HG03521 (cell line): ENCODE results near the gene MYO5A.
A peak's percentile ranks its signal among the peaks of the same experiment; 100 is the strongest.
"Not testable (repeated sequence)": the region's sequence is repeated elsewhere in the genome, so short reads cannot be mapped to it uniquely, and the experiment has no call there.

Experiments
- ATAC-seq: cut with Tn5 transposase; IDR thresholded peaks from one replicate; pipeline ENCODE4 v1.9.1; 2021; ENCODE audit warnings: mild to moderate bottlenecking, moderate library complexity; ENCODE audit not compliant: unreplicated experiment

The MYO5A gene

GRCh38 chr15:52466134-52466701 is 62.5 kb downstream of the MYO5A start:
- peak; percentile 95 for ATAC-seq

DNA sequence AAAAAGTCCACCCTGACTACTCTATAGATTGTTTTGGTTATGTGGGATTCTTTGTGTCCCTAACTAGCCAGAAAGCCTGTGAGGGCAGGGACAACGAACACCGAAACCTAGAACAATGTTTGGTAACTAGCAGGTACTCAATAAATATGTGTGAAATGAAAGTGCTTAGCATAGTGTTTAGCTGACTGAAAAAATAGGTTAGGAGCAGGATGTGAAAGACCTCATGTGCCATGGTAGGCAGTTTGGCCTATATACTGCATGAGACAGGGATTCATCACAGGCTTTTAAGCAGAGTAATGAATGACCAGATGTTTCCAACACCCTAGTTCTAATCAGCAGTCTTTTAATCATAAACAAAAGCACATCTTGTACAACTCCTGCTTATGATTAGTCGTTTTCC is 64.2 kb downstream of the MYO5A start:
- peak; percentile 49 for ATAC-seq

- ATAC-seq, result no peak
Observed at GRCh38 chr15:52464040-52464439, 64.6 kb downstream of the MYO5A start.

DNA sequence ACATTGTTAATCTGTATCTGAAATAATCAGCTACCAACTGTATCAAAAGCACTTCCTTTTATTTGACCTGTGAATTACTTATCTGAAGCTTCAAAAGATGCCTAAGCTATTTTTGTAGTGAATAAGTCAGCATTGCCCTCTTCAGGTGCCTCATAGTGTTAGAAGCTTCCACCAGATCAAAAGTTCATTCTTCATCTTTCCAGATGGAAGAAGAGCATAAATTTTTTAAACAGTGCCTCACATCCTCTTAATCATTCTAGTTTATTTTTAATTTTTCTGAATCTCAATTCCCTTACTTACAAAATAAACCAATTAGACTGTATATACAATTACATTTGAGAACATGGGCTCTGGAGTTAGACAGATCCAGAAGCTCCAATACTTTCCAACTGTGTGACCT is 65.0 kb downstream of the MYO5A start:
- ATAC-seq, result no peak

DNA sequence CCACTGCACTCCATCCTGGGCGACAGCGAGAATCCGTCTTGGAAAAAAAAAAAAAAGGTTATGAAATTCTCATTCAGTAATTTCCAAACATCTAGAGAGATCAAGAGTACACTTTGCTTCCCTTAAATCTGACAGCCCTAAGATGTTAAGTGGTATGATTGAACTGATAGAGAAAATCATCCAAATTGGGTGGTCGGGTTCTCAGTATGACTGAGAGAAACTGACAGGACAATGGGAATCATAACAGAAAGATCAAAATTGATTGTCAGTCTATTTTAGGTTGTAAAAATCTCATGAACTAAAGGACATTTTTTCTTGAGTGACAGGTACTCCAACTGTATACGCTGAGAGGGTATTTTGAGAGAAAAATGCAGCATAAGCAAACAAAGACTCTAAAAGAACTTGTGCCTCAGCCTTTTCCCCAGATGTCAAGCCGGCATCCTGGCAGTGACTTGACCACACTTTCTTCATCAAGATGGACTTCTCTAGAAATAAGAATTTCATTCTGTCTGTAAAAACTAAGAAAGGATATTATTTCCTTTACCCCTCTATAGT is 65.8 kb downstream of the MYO5A start:
- no peak for ATAC-seq

DNA sequence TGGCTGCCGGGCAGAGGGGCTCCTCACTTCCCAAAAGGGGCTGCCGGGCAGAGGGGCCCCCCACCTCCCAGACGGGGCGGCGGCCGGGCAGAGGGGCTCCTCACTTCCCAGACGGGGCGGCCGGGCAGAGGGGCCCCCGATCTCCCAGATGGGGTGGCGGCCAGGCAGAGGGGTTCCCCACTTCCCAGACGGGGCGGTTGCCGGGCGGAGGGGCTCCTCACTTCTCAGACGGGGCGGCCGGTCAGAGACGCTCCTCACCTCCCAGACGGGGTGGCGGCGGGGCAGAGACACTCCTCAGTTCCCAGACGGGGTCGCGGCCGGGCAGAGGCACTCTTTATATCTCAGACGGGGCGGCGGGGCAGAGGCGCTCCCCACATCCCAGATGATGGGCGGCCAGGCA is 69.0 kb downstream of the MYO5A start:
- not testable (repeated sequence) for ATAC-seq

- not testable (repeated sequence) for ATAC-seq
Observed at GRCh38 chr15:52459265-52459664, 69.4 kb downstream of the MYO5A start.

GRCh38 chr15:52448011-52448890 is 80.4 kb downstream of the MYO5A start:
- no peak for ATAC-seq

DNA sequence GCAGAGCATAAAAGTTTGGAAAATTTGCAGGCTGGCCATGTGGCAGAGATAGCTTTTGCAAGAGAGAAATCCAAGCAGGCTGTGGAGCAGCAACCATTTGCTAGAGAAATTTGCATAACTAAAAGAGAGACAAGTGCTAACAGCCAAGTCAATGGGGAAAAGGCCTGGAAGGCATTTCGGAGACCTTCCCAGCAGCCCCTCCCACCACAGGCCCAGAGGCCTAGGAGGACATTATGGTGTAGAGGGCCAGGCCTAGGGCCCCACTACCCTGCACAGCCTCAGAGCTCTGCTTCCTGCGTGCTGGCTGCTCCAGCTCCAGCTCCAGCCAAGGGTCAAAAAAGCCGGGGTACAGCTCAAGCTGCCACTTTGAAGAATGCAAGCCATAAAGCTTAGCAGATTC is 82.7 kb downstream of the MYO5A start:
- ATAC-seq, result no peak

- no peak for ATAC-seq
Observed at GRCh38 chr15:52445553-52445952, 83.1 kb downstream of the MYO5A start.

DNA sequence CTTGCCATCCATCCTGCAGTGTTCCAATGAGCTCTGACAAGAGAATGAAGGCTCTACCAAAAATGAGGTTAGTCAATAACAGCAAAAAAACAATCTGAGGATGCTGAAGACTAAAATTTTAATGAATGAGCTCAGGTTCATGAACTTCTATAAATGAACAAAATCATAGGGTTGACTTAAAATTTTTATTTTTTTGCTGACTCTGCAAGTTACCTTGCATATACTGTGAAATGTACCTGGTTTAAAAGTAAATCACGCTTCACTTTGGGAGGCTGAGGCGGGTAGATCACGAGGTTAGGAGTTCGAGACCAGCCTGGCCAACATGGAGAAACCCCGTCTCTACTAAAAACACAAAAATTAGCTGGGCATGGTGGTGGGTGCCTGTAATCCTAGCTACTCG is 85.5 kb downstream of the MYO5A start:
- ATAC-seq, result not testable (repeated sequence)

DNA sequence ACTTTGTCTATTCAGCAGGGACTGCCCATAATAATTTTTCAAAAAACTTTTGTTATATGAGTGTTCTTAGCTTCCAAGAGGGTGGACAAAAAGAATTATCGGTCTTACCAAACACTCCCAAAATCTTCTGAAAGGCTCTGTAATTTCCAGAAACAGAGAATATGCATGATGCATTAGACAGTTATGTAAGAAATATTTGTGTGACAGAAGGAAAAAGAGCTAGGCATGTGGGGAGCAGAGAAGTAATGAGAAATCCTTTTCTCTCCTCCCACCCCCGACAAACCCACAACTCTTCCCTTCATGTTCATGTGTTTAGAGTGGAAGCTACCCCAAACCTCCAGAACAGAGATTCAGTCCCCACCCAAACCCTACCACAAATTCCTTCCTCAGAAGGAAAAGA is 86.8 kb downstream of the MYO5A start:
- ATAC-seq, result no peak

DNA sequence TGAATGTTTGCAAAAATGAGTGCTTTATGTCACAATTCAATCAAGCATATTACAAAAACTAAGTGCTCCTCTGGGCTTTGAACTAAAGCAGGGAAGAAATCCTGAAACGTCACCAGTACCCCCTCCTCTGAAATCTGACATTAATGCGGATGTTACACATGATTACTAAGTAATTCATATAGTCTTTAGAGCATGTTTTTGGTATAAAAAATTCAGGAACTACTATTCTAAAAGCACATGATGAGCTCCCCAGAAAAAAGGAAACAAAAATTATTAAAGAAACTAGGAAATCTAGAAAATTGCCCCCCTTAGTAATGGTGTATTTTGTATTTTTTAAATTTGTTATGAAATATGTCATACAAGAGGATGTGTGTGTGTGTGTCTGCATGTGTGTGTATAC is 87.7 kb downstream of the MYO5A start:
- ATAC-seq, result no peak

DNA sequence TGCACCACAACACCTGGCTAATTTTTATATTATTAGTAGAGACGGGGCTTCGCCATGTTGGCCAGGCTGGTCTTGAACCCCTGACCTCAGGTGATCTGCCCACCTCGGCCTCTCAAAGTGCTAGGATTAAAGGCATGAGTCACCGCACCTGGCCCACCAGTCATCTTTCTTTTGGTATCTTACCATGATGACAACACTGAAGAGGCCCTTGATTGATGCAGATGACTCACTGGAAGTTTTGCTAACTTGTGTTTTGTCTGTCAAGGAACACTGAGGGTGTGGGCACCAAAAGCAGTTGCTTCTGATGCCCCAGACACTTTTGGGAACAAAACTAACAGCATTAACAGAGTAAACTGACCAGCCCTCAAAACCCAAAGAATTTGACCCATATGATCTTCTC is 88.3 kb downstream of the MYO5A start:
- no peak for ATAC-seq

DNA sequence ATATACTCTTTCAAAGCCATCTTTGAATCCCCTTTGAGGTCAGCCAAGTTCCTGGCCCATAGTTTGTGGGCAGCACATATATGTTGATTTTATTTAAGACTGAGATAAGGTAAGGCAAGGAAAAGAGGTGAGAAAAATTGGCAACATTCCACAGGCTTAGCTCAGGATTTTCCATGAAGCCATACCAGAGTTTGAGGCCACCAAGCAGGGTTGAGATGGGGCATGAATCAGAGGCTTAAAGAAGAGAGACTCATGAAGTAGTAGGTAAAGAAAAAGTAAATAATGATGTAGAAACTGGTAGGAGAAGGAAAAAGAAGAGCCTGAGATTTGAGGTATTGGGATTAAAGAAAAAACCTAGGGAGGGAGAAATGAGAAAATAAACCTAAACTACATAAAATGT is 89.2 kb downstream of the MYO5A start:
- no peak for ATAC-seq

DNA sequence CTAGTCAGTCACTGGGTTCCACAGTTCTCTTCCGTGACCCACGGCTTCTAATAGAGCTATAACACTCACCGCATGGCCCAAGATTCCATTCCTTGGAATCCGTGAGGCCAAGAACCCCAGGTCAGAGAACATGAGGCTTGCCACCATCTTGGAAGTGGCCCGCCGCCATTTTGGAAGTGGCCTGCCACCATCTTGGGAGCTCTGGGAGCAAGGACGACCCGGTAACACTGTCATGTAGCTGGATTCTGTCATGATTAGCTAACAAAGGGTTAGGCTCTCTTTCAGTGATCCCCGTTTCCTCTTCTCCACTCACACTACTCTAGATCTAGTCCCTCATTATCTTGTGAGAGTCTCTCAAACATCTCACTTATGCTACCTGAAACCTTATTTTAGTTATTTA is 89.6 kb downstream of the MYO5A start:
- ATAC-seq, result not testable (repeated sequence)

GRCh38 chr15:52438047-52438446 is 90.6 kb downstream of the MYO5A start:
- ATAC-seq, result no peak

- no peak for ATAC-seq
Observed at GRCh38 chr15:52437646-52438045, 91.0 kb downstream of the MYO5A start.

- no peak for ATAC-seq
Observed at GRCh38 chr15:52436981-52437380, 91.7 kb downstream of the MYO5A start.

DNA sequence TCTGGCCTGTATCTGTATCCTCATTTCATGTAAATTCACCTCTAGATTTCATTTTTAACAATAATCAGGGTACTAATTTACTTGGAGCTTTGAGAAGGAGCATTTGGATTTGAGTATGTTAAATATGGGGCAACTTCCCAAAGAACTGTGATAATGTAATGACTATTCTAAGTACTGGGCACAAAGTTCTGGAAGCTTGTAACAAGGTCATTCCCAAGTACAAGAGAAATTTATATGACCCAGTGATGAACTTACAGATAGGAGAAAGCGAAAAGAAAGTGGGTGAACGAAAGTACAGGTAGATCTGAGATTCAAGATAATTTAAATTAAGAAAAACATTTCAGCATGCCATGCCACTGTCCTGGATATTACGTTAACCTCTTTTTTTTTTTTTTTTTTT is 93.8 kb downstream of the MYO5A start:
- no peak for ATAC-seq

DNA sequence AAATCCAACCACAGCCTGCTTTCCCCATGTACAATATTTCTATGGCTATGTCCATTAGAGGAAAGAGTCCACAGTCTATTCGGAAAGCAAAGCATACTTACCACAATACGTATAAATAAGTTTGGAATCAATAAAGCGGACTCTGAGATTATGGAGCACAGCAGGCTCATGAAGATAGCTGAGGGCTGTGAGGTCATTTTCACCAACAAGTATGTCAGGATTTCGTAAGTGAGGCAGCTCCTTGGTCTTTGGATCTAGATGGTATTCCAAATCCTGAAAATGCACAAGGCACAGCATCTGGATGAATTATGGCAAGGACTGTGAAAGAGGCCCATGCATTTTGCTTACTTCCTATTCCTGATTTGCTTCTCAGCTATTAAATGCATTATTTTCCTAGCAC is 100.4 kb downstream of the MYO5A start:
- ATAC-seq, result no peak

DNA sequence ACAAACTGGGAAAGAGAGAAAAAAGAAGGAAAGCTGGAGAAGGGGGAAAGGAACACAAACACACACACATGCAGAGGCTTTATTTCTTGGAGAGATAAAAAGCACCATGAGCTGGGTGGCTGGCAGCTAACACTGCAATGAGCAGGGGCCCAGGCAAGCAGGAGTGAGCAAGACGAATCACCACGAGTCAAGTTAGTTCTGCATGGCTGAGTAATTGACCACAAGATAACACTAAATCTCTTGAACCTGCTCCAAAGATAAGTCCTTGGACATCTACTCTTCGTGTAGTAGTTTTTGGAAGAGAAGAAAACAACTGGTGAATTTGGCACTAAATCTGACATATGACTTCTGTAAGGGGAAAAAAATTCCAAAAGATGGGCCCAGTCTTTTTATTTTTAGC is 100.9 kb downstream of the MYO5A start:
- ATAC-seq, result no peak
